ENCODE results near the gene COMMD7.
"Not testable (repeated sequence)": the region's sequence is repeated elsewhere in the genome, so short reads cannot be mapped to it uniquely, and the experiment has no call there.

COMMD7 gene

DNA sequence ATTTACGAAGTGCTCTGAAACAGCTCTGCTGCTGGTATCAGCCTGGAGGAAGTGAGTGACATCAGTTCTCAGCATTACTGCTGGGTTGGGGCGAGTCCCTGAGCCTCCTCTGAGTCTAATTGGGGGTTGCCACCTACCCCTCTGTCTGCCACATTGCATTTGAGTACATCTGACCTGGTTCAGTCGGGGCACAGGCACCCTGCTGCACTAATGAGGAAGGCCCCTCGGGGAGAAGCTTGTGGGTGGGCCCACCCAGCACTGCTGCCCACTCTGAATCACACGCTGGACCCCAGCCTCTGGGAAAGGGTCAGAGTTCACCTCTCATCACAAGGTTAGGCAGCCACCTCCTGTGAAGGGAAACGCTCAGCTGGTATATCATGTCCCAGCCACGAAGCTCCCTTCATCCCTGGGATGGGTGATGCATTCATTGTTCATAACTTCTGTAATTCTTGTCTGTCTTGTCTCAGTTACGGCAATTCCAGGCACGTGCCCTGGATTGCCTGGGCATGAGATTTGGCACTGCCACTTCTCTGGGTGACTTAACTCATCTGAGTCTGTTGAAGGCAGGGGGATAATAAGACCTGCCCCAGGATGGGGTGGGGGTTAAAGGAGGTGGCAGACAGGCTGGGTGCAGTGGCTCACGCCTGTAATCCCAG lies 32.2 kb upstream of the COMMD7 start:
- peaks cover 11% of the 10 kb centered on the region for H3K4me1 Mint-ChIP-seq (ENCODE audit: low read depth)
- no peaks in the 10 kb centered on the region for H3K9me3 Mint-ChIP-seq
- H3K36me3 Mint-ChIP-seq (ENCODE audit: low read depth) = no peaks in the 10 kb centered on the region
- no peak overlapping the region for H3K4me3 Mint-ChIP-seq
- no peaks in the 10 kb centered on the region for H3K27me3 Mint-ChIP-seq (ENCODE audit: low read depth)
- H3K27ac Mint-ChIP-seq = no peak overlapping the region

DNA sequence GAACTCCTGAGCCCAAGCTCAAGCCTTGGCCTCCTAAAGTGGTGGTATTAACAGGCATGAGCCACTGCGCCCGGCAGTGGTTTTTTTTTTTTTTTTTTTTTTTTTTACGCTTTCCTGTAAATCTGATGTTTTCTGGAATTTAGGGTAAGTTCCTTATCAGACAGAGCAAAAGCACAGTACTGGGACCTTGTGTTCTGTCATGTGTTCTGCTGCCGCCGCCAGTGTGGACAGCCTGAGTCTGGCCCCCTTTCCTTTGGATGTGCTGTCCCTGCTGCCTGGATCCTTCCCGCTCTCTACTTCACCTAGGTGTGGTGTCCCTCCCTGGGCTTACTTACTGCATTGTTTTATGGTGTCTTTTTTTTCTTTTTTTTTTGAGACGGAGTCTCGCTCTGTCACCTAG lies 30.6 kb upstream of the COMMD7 start:
- H3K9me3 Mint-ChIP-seq = no peaks in the 10 kb centered on the region
- H3K27me3 Mint-ChIP-seq (ENCODE audit: low read depth) = no peaks in the 10 kb centered on the region
- no peak overlapping the region for H3K4me3 Mint-ChIP-seq
- no peak overlapping the region for H3K27ac Mint-ChIP-seq
- H3K36me3 Mint-ChIP-seq (ENCODE audit: low read depth) = no peaks in the 10 kb centered on the region
- peaks cover 11% of the 10 kb centered on the region for H3K4me1 Mint-ChIP-seq (ENCODE audit: low read depth)

DNA sequence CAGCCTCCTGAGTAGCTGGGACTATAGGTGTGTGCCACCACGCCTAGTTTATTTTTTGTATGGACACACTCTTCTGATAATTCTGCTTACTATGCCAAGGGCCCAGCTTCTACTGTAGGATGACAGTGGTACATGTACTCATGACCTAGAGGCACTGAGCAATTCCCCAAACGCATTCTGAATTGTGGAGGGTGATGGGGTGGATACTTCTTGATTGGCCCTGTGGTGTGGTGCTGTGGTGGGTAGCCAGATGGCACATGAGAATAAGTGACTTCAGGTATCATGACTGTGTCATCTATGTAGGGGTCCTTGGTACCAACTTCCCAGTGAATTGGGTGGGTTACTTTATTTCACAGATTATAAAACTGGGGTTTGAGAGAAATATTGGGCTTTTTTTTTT lies 30.0 kb upstream of the COMMD7 start:
- Mint-ChIP-seq H3K4me3 (no peak overlapping the region), H3K36me3 (ENCODE audit: low read depth) (no peaks in the 10 kb centered on the region), H3K4me1 (ENCODE audit: low read depth) (peaks cover 11% of the 10 kb centered on the region), H3K27me3 (ENCODE audit: low read depth) (no peaks in the 10 kb centered on the region), H3K27ac (no peak overlapping the region), H3K9me3 (no peaks in the 10 kb centered on the region)

DNA sequence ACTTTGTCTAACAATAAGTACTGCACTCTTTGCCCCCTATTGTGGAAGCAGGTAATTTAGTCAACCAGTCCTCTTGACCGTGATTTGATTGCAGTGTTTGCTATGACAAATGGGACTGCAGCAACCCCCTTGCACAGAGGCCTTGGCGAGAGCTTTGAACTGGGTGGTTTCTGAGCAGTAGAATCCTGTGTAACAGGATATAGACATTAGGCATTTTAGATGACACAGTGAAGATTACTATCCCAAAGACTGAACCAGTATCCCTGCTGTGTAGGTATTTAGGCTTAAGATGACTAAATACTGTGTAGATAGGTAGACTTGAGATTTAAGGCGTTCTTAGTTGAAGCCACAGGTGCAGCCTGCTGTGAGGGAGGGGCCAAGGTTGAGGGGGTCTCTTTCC lies 28.8 kb upstream of the COMMD7 start:
- H3K27ac Mint-ChIP-seq = no peak overlapping the region
- H3K4me3 Mint-ChIP-seq = no peak overlapping the region
- H3K9me3 Mint-ChIP-seq = no peaks in the 10 kb centered on the region
- H3K36me3 Mint-ChIP-seq (ENCODE audit: low read depth) = no peaks in the 10 kb centered on the region
- H3K4me1 Mint-ChIP-seq (ENCODE audit: low read depth) = peaks cover 11% of the 10 kb centered on the region
- H3K27me3 Mint-ChIP-seq (ENCODE audit: low read depth) = no peaks in the 10 kb centered on the region

DNA sequence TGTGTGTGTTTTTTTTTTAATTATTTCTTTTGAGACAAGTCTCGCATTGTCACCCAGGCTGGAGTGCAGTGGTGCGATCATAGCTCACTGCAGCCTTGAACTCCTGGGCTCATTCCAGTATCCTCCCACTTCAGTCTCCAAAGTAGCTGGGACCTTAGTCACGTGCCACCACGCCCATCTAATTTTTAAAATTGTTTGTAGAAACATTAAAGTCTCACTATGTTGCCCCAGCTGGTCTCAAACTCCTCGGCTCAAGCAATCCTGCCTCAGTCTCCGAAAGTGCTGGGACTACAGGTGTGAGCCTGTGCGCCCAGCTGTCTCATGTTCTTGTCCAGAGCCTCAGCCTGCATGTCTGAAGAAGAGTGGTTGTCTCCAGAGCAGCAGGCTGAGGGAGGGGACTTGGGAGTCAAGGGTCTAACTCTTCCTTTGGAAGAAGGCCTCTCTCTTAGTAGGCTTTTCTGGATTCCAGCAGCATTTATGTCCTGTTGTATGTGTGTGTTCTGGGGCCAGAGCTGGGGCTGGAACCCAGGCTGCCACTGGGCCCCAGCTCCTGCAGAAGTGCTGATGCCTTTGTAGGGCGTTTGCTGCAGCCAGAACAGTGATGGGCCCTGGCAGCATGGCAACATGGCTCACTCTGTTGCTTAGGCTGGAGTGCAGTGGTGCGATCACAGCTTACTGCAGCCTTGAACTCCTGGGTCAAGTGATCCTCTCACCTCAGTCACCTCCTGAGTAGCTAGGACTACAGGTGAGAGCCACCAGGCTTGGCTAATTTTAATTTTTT lies 24.3 kb upstream of the COMMD7 start:
- H3K27me3 Mint-ChIP-seq (ENCODE audit: low read depth) = peaks cover 17% of the 10 kb centered on the region
- no peaks in the 10 kb centered on the region for H3K36me3 Mint-ChIP-seq (ENCODE audit: low read depth)
- H3K4me3 Mint-ChIP-seq = no peak overlapping the region
- no peak overlapping the region for H3K27ac Mint-ChIP-seq
- H3K9me3 Mint-ChIP-seq = no peaks in the 10 kb centered on the region
- H3K4me1 Mint-ChIP-seq (ENCODE audit: low read depth) = peaks cover 9% of the 10 kb centered on the region

DNA sequence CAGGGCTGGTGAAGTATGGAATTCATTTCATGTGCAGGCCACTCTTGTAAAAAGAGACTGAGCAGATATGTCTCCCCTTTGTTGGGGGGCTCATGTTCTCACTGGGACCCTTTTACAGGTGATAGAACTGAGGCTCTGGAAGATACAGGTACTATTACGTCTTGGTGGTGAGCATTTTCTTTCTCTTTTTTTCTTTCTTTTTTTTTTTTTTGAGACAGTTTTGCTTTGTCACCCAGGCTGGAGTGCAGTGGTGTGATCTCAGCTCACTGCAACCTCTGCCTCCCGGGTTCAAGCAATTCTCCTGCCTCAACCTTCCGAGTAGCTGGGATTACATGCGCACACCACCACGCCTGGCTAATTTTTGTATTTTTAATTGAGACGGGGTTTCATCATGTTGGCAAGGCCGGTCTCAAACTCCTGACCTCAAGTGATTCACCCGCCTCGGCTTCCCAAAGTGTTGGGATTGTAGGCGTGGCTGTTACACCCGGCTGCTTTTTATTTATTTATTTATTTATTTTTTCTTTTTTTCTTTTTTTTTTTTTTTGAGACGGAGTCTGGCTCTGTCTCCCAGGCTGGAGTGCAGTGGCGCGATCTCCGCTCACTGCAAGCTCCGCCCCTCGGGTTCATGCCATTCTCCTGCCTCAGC lies 22.1 kb upstream of the COMMD7 start:
- H3K4me3 Mint-ChIP-seq; H3K27ac Mint-ChIP-seq; H3K36me3 Mint-ChIP-seq (ENCODE audit: low read depth); H3K9me3 Mint-ChIP-seq: not testable (repeated sequence)
- Mint-ChIP-seq H3K27me3 (ENCODE audit: low read depth) (peaks cover 24% of the 10 kb centered on the region), H3K4me1 (ENCODE audit: low read depth) (peaks cover 12% of the 10 kb centered on the region)

DNA sequence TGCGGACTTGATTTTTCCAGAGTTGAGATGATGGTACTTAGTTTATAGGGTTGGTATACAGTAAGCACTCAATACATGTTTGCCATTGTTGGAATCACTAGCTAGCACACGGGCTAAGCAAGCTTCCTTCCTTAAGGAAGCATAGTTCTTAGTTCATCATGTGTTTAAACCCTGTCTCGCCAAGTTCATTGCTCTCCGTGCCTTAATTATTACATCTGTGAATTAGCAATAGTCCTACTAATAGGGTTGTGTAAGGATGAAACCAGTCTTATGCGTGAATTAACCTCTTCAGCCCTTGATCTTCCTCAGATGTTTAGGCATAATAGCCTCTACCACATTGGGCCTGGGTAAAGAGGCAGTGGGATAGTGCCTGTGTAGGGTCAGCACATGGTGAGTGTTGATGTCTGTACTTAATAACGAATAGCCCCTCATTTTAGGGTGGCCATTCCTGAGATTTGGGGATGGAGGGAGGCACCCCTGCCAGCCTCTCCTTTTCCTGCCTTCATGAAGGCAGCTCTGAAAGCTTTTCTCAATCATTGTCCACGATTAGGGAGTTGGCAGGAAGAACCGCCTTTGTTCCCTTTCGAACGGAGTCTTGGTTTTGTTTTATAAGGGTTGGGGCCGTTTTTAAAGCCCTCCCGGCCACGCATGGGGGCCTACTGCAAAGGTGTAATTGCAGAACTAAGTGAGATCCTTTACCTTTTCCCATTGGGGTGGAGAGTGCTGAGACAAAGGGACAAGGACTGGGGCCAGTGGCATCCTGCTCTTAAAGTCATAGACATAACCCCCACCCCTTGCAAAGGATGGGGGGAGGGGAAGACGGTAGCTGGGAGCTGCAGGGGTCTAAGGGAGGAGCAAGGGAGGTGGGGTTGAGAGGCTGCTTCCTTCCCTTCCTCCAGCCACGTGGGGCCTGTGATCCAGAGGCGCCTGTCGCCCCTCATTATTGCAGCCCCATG lies 21.0 kb upstream of the COMMD7 start:
- Mint-ChIP-seq H3K4me1 (ENCODE audit: low read depth) (peaks cover 12% of the 10 kb centered on the region), H3K27me3 (ENCODE audit: low read depth) (peaks cover 24% of the 10 kb centered on the region), H3K4me3 (peak overlapping the region; percentile 28), H3K36me3 (ENCODE audit: low read depth) (no peaks in the 10 kb centered on the region), H3K27ac (no peak overlapping the region), H3K9me3 (no peaks in the 10 kb centered on the region)

DNA sequence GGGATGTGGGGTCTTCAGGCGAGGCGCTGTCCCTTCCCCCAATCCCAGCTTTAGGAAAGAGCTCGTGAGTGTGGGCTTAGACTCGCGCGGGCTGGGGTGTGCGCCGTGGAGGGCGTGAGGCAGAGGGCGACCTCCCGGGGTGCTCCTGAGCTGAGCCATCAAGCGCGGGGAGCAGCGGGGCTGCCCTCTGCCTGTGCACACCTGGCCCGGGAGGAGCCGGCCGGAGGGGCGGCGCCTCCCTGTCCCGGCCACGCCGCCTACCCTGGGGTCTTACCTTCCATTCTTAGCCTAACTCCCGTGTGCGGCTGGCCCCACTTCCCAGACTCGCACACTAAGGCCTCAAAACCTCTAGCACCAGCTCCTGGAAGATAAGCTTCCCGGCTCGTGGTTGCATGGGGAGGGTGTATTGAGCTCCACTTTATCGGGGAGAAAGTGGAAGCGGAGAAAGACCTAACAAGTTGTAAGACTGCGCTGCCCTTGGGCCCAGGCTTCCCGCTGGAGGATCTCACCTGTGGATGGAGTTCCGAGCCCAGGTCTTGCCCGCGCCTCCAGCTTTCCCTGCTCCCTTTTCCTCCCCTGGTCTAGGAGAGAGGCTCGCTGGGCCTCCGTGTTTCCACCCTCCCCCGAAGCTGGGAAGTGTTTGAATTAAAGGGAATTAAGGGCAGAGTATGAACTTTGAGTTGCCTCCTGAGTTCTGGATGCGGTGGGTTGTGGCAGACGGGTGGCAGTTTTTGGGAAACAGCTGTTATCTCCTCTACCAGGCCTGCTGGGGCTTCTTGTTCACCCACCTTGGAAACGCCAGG lies 20.1 kb upstream of the COMMD7 start:
- Mint-ChIP-seq H3K27me3 (ENCODE audit: low read depth) (peaks cover 24% of the 10 kb centered on the region), H3K9me3 (no peaks in the 10 kb centered on the region), H3K27ac (no peak overlapping the region), H3K4me3 (peak overlapping the region; percentile 78), H3K4me1 (ENCODE audit: low read depth) (peaks cover 12% of the 10 kb centered on the region), H3K36me3 (ENCODE audit: low read depth) (no peaks in the 10 kb centered on the region)

DNA sequence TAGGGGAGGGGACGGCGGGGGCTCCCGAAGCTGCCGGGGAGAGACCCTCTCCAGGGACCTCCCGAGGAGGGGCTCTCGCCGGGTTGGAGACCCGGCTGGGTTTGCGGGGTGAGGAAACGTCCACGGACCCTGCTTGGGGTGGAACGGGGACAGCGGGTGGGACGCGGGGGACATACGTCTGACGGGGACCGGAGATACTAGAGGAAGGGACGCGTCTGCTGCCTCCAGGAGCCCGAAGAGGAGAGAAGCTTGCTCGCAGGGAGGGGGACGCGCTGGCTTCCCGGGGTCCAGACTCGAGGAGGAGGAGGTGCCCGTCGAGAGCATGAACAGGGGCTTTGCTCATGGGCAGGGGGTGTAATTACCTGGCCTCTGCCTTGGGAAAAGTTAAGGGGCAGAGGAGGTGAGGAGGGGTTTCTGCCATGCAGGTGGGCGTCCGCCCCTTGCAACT lies 19.5 kb upstream of the COMMD7 start:
- H3K4me3 Mint-ChIP-seq = peak overlapping the region; percentile 78

DNA sequence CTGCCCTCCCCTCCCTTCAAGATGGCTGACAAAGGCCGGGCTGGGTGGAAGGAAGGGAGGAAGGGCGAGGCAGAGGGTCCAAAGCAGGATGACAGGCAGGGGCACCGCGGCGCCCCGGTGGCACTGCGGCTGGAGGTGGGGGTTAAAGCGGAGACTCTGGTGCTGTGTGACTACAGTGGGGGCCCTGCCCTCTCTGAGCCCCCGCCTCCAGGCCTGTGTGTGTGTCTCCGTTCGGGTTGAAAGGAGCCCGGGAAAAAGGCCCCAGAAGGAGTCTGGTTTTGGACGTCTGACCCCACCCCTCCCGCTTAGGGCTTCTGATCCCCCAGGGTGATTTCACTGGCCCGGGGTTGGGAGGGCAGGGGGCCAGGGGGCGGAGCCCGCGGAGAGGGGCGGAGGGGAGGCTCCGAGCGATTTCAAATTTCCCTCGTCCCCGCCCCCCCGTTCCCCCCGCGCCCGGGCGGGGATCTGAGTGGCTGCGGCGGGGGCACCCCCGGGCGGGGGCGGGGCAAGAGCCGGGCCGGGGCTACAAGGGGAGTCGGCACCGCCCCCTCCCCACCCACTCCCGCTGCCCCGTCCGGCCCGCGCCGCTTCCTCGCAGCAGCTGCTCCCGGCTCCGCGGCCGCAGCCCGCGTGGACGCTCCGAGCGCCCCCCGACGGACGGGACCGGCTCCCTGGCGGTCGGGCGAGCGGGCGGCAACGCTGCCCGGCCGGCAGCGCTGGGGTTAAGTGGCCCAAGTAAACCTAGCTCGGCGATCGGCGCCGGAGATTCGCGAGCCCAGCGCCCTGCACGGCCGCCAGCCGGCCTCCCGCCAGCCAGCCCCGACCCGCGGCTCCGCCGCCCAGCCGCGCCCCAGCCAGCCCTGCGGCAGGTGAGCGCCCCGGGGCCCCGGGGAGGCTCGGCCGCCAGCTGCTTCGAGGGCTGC lies 18.8 kb upstream of the COMMD7 start, which contains the start of gene DNMT3B:
Gene DNMT3B (plus strand): TSS at position 555 of the 923 bp plus-strand sequence. CDS start 17,939 bp downstream, outside the sequence.
- Mint-ChIP-seq H3K9me3 (no peaks in the 10 kb centered on the region), H3K4me1 (ENCODE audit: low read depth) (peaks cover 12% of the 10 kb centered on the region), H3K27ac (peak within 1 kb of the TSS; percentile 31), H3K4me3 (peak within 1 kb of the TSS; percentile 87), H3K27me3 (ENCODE audit: low read depth) (peaks cover 24% of the 10 kb centered on the region), H3K36me3 (ENCODE audit: low read depth) (no peaks in the 10 kb centered on the region)

More for the DNA sequence above, 19.5 kb upstream of the COMMD7 start:
- peaks cover 24% of the 10 kb centered on the region for H3K27me3 Mint-ChIP-seq (ENCODE audit: low read depth)
- H3K27ac Mint-ChIP-seq = no peak overlapping the region
- H3K36me3 Mint-ChIP-seq (ENCODE audit: low read depth) = no peaks in the 10 kb centered on the region
- no peaks in the 10 kb centered on the region for H3K9me3 Mint-ChIP-seq
- peaks cover 12% of the 10 kb centered on the region for H3K4me1 Mint-ChIP-seq (ENCODE audit: low read depth)

DNA sequence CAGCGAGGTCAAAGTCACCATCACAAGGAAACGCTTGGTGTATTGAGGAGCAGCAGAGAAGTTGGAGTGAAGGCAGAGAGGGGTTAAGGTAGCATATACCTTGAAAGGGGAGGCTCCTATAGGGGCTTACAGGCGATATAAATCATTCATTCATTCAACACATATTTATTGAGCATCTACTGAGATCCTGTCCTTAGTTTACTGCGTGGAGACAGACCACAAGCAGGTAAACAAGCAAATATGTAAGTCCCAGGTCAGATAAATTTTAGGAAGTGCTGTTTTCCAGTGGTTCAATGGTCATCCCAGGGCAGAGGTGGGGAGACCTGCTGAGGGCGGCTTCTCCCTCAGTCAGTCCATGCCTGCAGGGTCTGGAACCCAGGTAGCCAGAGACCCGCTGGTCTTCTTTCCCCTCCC lies 18.2 kb upstream of the COMMD7 start:
- H3K4me3 Mint-ChIP-seq = peak overlapping the region; percentile 87
- peaks cover 12% of the 10 kb centered on the region for H3K4me1 Mint-ChIP-seq (ENCODE audit: low read depth)
- no peaks in the 10 kb centered on the region for H3K9me3 Mint-ChIP-seq
- H3K27ac Mint-ChIP-seq = peak overlapping the region; percentile 31
- peaks cover 24% of the 10 kb centered on the region for H3K27me3 Mint-ChIP-seq (ENCODE audit: low read depth)
- no peaks in the 10 kb centered on the region for H3K36me3 Mint-ChIP-seq (ENCODE audit: low read depth)

DNA sequence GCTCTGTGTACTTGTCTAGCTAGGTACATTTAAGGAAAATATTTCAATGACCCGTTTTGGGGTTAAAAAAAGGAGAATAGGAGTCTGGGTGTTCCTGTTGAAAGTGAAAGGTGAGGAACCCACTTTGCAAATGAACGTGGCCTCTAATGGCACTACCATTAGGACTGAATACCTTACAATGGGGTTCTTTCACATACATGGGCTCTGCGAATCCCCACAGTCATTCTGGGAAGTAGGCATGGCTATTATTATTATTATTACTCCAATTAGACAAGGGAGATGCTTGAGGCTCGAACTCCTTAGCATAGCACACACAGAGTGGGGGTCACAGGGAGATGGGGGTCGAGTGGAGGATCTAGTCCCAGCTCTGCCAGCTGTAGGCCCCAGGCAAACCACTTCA lies 12.9 kb upstream of the COMMD7 start:
- H3K27ac Mint-ChIP-seq = no peak overlapping the region
- H3K4me3 Mint-ChIP-seq = no peak overlapping the region
- H3K4me1 Mint-ChIP-seq (ENCODE audit: low read depth) = peaks cover 4% of the 10 kb centered on the region
- peaks cover 3% of the 10 kb centered on the region for H3K27me3 Mint-ChIP-seq (ENCODE audit: low read depth)
- H3K9me3 Mint-ChIP-seq = no peaks in the 10 kb centered on the region
- H3K36me3 Mint-ChIP-seq (ENCODE audit: low read depth) = no peaks in the 10 kb centered on the region
